HUES48 (cell line): ENCODE data around the gene TPD52L3.

Source experiments
- H3K27ac ChIP-seq: one replicate; pipeline ENCODE4 v1.7.0; 2013; ENCODE audit warnings: low read depth, low read length, inconsistent platforms
- H3K27me3 ChIP-seq: 2 replicates; pipeline ENCODE4 v1.6.1; 2013; ENCODE audit warnings: mild to moderate bottlenecking, low read length; ENCODE audit not compliant: control insufficient read depth, insufficient read depth
- H3K36me3 ChIP-seq: 2 replicates; pipeline ENCODE4 v1.6.1; 2013; ENCODE audit warnings: low read length; ENCODE audit not compliant: control insufficient read depth, insufficient read depth
- H3K4me1 ChIP-seq: 2 replicates; pipeline ENCODE4 v1.6.1; 2013; ENCODE audit warnings: mild to moderate bottlenecking, low read length; ENCODE audit not compliant: control insufficient read depth, insufficient read depth
- H3K4me3 ChIP-seq: 2 replicates; pipeline ENCODE4 v1.5.1; 2013; ENCODE audit warnings: mild to moderate bottlenecking, low read depth, low read length
- H3K9ac ChIP-seq: 2 replicates; pipeline ENCODE4 v1.6.1; 2013; ENCODE audit warnings: mild to moderate bottlenecking, low read depth, low read length, moderate library complexity
- H3K9me3 ChIP-seq: 2 replicates; pipeline ENCODE4 v1.6.1; 2013; ENCODE audit warnings: low read length; ENCODE audit not compliant: control insufficient read depth, insufficient read depth

TPD52L3 gene

DNA sequence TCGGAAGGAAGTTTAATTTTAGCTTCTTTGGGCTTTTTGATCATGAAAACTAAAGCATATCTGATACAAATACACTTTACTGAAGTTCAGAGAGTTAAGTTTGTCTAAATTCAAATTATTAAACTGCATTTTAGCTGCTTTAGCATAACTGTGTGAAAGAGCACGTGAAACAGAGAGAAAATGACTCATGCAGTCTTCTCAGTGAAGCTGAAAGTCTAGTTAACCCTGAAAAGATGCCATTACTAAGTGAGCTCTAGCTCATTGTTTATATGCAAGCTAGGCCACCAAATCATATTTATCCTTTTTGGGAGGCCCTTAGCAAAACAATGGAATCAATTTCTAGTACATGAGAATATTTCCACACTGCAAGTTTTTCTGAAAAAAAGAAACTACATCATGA is 27.6 kb downstream of the TPD52L3 start:
- no peaks in the 10 kb centered on the region for H3K27me3 ChIP-seq
- H3K36me3 ChIP-seq, result no peaks in the 10 kb centered on the region
- no peaks in the 10 kb centered on the region for H3K4me1 ChIP-seq
- H3K9ac ChIP-seq, result no peak overlapping the region
- no peak overlapping the region for H3K27ac ChIP-seq
- no peaks in the 10 kb centered on the region for H3K9me3 ChIP-seq
- H3K4me3 ChIP-seq, result no peak overlapping the region

DNA sequence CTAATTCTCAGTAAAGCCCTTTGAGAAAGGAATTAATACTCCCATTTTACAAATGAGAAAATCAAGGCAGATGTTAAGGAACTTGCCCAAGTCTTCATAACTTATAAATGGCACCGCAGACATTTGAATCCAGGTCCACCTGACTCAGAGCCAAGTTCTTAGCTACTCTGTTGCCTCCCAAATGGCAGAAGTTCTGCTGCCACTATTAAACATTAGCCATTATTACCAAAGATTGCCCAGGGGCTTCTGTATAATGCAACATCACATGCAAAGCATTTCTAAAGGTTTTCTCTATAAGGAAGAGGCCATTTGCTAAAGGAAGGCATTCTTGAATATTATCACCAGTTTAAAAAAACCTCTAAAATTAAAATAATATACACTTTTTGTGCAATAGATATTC is 28.3 kb downstream of the TPD52L3 start:
- Histone ChIP-seq H3K4me1 (no peaks in the 10 kb centered on the region), H3K9me3 (no peaks in the 10 kb centered on the region), H3K4me3 (no peak overlapping the region), H3K36me3 (no peaks in the 10 kb centered on the region), H3K9ac (no peak overlapping the region), H3K27ac (no peak overlapping the region), H3K27me3 (no peaks in the 10 kb centered on the region)

DNA sequence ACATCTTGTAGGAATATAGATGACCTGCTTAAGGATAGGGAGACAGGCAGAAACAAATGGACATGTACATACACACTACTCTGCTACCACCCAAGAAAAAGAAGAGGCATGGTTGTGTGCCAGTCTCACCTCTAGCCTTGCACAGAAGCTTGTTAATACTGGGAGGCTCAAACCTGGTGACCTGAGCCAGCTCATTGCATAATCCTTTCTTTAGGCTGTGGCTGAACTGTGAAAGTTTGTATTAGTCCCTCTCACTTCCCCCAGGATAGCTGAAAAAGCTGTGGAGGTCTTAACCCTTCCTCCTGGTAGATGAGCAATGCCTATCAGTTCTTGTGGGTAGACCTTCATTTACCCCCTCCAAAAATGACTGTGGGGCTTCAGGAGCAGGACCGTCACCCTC is 28.7 kb downstream of the TPD52L3 start:
- Histone ChIP-seq H3K27ac (no peak overlapping the region), H3K36me3 (no peaks in the 10 kb centered on the region), H3K4me1 (no peaks in the 10 kb centered on the region), H3K4me3 (no peak overlapping the region), H3K9ac (no peak overlapping the region), H3K27me3 (no peaks in the 10 kb centered on the region), H3K9me3 (no peaks in the 10 kb centered on the region)

DNA sequence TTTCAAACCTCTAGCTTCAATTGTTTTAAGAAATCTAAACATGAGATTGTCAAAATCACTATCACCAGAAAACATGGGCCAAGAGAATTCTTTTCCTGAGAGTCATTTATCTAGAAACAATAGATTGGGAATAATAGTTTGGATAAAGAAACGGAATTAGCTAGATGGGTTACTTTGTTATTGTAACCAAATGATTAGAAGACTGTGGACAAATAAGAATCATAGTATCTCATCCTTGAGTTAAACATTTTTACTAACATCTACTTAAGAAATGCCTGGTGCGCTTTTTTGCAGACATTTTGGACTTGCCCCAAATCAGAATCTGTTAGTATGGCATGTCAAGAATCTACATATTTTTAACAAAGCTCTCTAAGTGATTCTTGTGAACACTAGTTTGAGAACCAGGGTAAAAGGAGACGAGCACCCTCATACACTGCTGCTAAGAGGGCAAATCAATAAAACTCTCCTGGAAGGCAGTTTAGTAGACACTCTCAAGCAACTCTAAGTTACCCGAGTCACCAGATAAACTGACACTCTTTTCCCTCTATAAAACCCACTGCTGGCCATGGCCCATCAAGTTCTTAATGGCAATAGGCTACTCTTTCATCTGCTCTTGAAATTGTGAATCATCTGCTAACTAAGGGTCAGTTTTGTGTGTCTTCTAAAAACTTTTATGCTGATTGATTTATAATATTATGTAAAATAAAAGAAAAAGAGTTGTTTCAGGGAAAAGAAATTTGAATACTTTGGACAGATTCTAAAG is 39.1 kb downstream of the TPD52L3 start:
- Histone ChIP-seq H3K36me3 (no peaks in the 10 kb centered on the region), H3K27me3 (no peaks in the 10 kb centered on the region), H3K9me3 (peaks cover 10% of the 10 kb centered on the region), H3K9ac (no peak overlapping the region), H3K4me1 (no peaks in the 10 kb centered on the region), H3K27ac (no peak overlapping the region), H3K4me3 (no peak overlapping the region)

DNA sequence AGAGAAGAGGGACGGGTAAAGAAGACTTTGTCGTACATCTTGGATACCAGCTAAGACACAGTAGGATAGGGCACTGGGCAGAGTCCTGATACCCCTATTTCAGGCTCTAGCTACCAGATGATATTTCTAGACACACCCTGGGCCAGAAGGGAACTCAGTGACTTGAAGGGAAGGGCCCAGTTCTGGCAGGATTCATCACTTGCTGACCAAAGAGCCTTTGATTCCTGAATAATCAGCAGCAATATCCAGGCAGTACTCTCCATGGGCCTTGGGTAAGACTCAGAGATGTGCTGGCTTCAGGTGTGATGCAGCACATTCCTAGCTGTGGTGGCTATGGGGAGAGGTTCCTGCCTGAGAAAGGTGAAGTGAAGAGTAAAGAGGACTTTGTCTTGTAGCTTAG is 40.7 kb downstream of the TPD52L3 start:
- no peak overlapping the region for H3K9ac ChIP-seq
- H3K27ac ChIP-seq, result no peak overlapping the region

More for the DNA sequence above, 40.7 kb downstream of the TPD52L3 start:
- no peaks in the 10 kb centered on the region for H3K36me3 ChIP-seq
- no peak overlapping the region for H3K4me3 ChIP-seq
- no peaks in the 10 kb centered on the region for H3K4me1 ChIP-seq
- H3K9me3 ChIP-seq, result peaks cover 12% of the 10 kb centered on the region
- no peaks in the 10 kb centered on the region for H3K27me3 ChIP-seq
